T1000 (cell line): ENCODE measurements around the gene MED13.
"Not testable (repeated sequence)": the region's sequence is repeated elsewhere in the genome, so short reads cannot be mapped to it uniquely, and the experiment has no call there.

Experiments
- DNase-seq: peaks from one replicate; lab custom pipeline; 2025; ENCODE audit warnings: mixed read lengths; lab: John Stamatoyannopoulos, UW

MED13 gene

GRCh38 chr17:61997664-61998063, 67.4 kb downstream of the MED13 start:
- DNase-seq: no peak

- no peak for DNase-seq
These were observed 68.0 kb downstream of the MED13 start for GRCh38 chr17:61996916-61997605.

GRCh38 chr17:61989509-61989908, 75.6 kb downstream of the MED13 start:
- no peak for DNase-seq

- no peak for DNase-seq
These were observed 78.2 kb downstream of the MED13 start for GRCh38 chr17:61986898-61987297.

- DNase-seq: no peak
These were observed 80.3 kb downstream of the MED13 start for GRCh38 chr17:61984821-61985220.

- no peak for DNase-seq
These were observed 83.8 kb downstream of the MED13 start for GRCh38 chr17:61981323-61981722.

GRCh38 chr17:61980535-61980934, 84.5 kb downstream of the MED13 start:
- no peak for DNase-seq

- DNase-seq: no peak
These were observed 91.0 kb downstream of the MED13 start for GRCh38 chr17:61974115-61974514.

- DNase-seq: no peak
These were observed 92.8 kb downstream of the MED13 start for GRCh38 chr17:61972311-61972710.

- no peak for DNase-seq
These were observed 95.0 kb downstream of the MED13 start for GRCh38 chr17:61970030-61970429.

GRCh38 chr17:61968757-61969156, 96.3 kb downstream of the MED13 start:
- DNase-seq: no peak

GRCh38 chr17:61967729-61968128, 97.3 kb downstream of the MED13 start:
- no peak for DNase-seq

- DNase-seq: no peak
These were observed 98.9 kb downstream of the MED13 start for GRCh38 chr17:61966191-61966590.

- no peak for DNase-seq
These were observed 109.5 kb downstream of the MED13 start for GRCh38 chr17:61955619-61956018.

GRCh38 chr17:61947367-61948078, 117.6 kb downstream of the MED13 start:
- no peak for DNase-seq

GRCh38 chr17:61946359-61946758, 118.7 kb downstream of the MED13 start:
- no peak for DNase-seq

GRCh38 chr17:61943117-61943516, 122.0 kb downstream of the MED13 start:
- no peak for DNase-seq

- DNase-seq: no peak
These were observed 123.0 kb downstream of the MED13 start for GRCh38 chr17:61942085-61942484.

GRCh38 chr17:61928101-61928436, 137.0 kb downstream of the MED13 start:
- no peak for DNase-seq

GRCh38 chr17:61927208-61928100, 137.6 kb downstream of the MED13 start, which contains the start of gene INTS2:
Gene INTS2 (minus strand): TSS chr17:61927982. CDS start chr17:61926644, 1,338 bp downstream.
- DNase-seq: peak; percentile 98

GRCh38 chr17:61926826-61927207, 138.3 kb downstream of the MED13 start:
- DNase-seq: no peak

GRCh38 chr17:61915162-61915561, 149.9 kb downstream of the MED13 start:
- not testable (repeated sequence) for DNase-seq
